Muscle layer of colon (tissue), 2 donors: ENCODE measurements around the gene STPG4.

Experiments
- H3K27ac ChIP-seq: one replicate; pipeline ENCODE4 v1.7.0; 2013; ENCODE audit warnings: low read depth, mild to moderate bottlenecking, low read length, moderate library complexity
- H3K27me3 ChIP-seq, 2 donors: one replicate each; pipeline ENCODE4 v1.7.0; 2013; ENCODE audit warnings: low read length in 2 of 2, mild to moderate bottlenecking in 2 of 2; ENCODE audit not compliant: insufficient read depth in 2 of 2, control insufficient read depth in 1 of 2
- H3K36me3 ChIP-seq: one replicate; pipeline ENCODE4 v1.7.0; 2013; ENCODE audit warnings: mild to moderate bottlenecking, low read length; ENCODE audit not compliant: insufficient read depth
- H3K4me1 ChIP-seq: one replicate; pipeline ENCODE4 v1.7.0; 2013; ENCODE audit warnings: mild to moderate bottlenecking, low read length; ENCODE audit not compliant: insufficient read depth
- H3K4me3 ChIP-seq, 2 donors: one replicate each; pipeline ENCODE4 v1.7.0; 2013; ENCODE audit warnings: low read length in 2 of 2, low read depth in 1 of 2, mild to moderate bottlenecking in 1 of 2, moderate library complexity in 1 of 2
- H3K9ac ChIP-seq: one replicate; pipeline ENCODE4 v1.7.0; 2013; ENCODE audit warnings: low read length
- H3K9me3 ChIP-seq: one replicate; pipeline ENCODE4 v1.7.0; 2013; ENCODE audit warnings: mild to moderate bottlenecking, low read length
- donor health status: abdominal sarcoma.
- donor health status: Adenocarcinoma of cecum.

Gene STPG4

DNA sequence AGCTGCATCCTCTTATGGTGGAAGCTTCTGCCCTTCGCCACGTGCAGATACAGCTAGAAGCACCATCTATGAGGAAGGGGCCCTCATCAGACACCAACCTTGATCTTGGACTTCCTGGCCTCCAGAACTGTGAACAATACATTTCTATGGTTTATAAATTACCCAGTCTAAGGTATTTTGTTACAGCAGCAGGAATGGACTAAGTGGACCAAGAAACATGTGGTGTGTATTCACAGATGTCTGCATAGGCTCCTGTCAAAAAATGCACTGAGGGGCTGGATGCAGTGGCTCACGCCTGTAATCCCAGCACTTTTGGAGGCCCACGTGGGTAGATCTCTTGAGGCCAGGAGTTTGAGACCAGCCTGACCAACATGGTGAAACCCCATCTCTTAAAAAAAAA is 57.5 kb downstream of the STPG4 start:
- H3K36me3 ChIP-seq = no peaks in the 10 kb centered on the region
- H3K9ac ChIP-seq = no peak overlapping the region

DNA sequence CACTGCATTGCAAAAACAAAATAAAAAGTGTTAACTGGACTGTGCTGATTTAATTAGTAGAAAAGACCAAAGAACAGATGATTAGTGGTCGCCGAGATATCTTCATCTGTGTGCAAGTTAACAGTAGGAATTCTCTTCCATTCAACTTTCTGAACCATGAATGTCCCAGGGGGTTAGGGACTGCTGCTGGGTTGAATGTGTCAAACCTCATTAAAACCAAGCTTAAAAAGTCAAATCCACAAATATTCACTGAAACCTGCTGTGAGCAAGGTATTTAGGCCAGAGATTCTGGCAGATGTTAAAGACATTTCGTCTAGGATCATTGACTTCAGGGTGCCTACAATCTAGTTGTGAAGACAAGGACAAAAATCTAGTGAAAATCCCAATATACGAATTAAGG is 58.7 kb downstream of the STPG4 start:
- no peaks in the 10 kb centered on the region for H3K9me3 ChIP-seq
- H3K4me3 ChIP-seq = no peak overlapping the region
- H3K36me3 ChIP-seq = no peaks in the 10 kb centered on the region
- H3K4me1 ChIP-seq = peaks cover 11% of the 10 kb centered on the region
- H3K9ac ChIP-seq = no peak overlapping the region
- H3K27me3 ChIP-seq = no peaks in the 10 kb centered on the region
- H3K27ac ChIP-seq = no peak overlapping the region

More for the DNA sequence above, 57.5 kb downstream of the STPG4 start:
- peaks cover 11% of the 10 kb centered on the region for H3K4me1 ChIP-seq
- no peaks in the 10 kb centered on the region for H3K27me3 ChIP-seq
- no peak overlapping the region for H3K4me3 ChIP-seq
- H3K27ac ChIP-seq = no peak overlapping the region
- H3K9me3 ChIP-seq = no peaks in the 10 kb centered on the region

DNA sequence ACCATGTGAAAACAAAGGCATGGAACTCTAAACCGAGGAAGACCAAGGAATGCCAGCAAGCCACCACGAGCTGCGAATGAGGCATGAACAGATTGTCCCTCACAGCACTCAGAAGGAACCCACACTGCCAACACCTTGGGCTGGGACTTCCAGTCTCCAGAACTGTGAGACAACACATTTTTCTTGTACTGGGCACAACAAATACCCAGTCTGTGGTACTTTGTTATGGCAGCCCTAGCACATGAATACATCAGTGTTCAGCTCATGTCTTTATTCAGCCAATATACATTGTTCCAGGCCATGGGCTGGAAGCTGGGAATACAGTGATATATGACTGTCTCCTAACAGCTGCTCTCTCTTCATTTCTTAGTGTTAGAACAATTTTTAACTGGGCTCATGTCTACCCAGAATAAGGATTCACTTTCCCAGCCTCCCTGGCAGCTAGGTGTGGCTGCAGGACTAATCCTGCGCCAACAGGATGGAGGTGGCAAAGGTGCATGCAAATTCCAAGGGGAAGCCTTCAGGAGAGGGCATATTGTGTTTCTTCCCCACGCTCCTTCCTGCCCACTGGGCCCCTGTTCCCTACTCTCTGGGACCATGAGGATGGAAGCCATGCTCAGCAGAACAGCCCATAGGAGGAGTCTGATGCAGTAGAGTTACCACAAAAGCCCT is 59.6 kb downstream of the STPG4 start:
- H3K27ac ChIP-seq = no peak overlapping the region

DNA sequence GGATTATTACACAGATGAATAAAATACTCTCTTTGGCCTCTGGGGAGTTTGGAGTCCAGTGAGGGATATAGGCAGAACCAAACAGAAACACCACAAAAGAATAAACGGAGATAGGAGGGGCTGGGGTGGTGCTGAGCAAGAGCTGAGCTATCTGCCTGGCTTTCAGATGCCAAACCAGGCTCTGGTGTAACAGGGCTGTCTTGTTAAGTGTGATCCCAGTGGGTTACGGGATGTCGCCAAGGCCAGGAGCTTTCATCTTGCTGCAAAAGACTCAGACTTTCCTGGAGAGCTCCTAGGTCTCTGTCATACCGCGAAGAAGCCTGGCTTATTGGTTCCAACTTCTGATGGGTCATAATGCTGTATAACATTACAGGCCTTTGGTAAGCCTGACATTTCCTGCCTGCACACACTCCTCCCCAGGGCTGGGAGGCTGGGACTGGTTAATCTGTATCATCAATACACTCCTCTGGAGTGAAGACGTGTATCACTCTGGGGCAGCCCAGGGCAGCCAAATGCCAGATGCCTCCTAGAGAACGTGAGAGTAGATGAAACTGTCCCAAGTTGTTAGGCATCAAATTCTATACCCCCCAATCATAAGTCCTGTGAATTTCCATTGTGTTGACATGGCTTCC is 60.5 kb downstream of the STPG4 start:
- peaks cover 11% of the 10 kb centered on the region for H3K4me1 ChIP-seq
- H3K27ac ChIP-seq = no peak overlapping the region
- no peak overlapping the region for H3K4me3 ChIP-seq
- H3K9ac ChIP-seq = no peak overlapping the region
- no peaks in the 10 kb centered on the region for H3K36me3 ChIP-seq
- no peaks in the 10 kb centered on the region for H3K9me3 ChIP-seq
- no peaks in the 10 kb centered on the region for H3K27me3 ChIP-seq

More for the DNA sequence above, 59.6 kb downstream of the STPG4 start:
- H3K9ac ChIP-seq = no peak overlapping the region
- H3K4me3 ChIP-seq = no peak overlapping the region
- H3K36me3 ChIP-seq = no peaks in the 10 kb centered on the region
- no peaks in the 10 kb centered on the region for H3K27me3 ChIP-seq
- H3K9me3 ChIP-seq = no peaks in the 10 kb centered on the region
- peaks cover 11% of the 10 kb centered on the region for H3K4me1 ChIP-seq

DNA sequence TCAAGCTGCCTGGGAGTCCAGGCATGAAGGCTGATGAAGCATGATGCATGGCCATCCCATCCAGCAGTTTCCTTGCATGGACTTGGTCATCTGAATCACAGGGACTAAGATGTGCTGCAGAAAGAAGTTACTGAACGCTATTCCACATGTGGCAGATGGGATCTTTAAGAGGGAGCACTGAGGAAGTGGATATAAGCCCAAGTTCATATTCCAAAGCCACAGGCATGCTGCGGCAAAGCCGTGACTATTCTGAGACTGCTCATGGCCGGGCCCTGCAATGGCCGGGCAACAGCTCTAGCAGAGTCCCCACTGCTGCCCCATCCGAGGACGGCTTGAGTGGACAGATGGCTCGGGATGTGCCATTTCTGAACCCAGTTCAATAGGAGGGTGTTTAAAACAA is 61.5 kb downstream of the STPG4 start:
- no peaks in the 10 kb centered on the region for H3K9me3 ChIP-seq
- H3K4me1 ChIP-seq = peaks cover 14% of the 10 kb centered on the region
- H3K27ac ChIP-seq = no peak overlapping the region
- no peak overlapping the region for H3K9ac ChIP-seq
- H3K36me3 ChIP-seq = no peaks in the 10 kb centered on the region
- no peaks in the 10 kb centered on the region for H3K27me3 ChIP-seq
- no peak overlapping the region for H3K4me3 ChIP-seq

DNA sequence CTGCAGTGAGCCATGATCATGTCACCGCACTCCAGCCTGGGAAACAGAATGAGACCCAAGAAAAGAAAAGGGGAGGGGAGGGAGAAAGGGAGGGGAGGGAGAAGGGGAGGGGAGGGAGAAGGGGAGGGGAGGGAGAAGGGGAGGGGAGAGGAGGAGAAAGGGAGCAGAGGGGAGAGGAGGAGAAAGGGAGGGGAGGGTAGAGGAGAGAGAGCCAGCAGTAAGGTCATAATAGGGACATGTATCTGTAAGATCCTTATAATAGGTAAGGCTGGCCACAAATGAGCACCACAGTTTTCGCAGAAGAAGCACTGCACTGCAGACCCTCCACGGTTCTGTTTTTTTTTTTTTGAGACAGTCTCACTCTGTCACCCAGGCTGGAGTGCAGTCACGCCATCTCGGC is 62.6 kb downstream of the STPG4 start:
- H3K4me3 ChIP-seq = no peak overlapping the region
- H3K27me3 ChIP-seq = no peaks in the 10 kb centered on the region
- no peak overlapping the region for H3K27ac ChIP-seq
- H3K36me3 ChIP-seq = no peaks in the 10 kb centered on the region
- no peaks in the 10 kb centered on the region for H3K9me3 ChIP-seq
- H3K4me1 ChIP-seq = peaks cover 8% of the 10 kb centered on the region
- no peak overlapping the region for H3K9ac ChIP-seq

DNA sequence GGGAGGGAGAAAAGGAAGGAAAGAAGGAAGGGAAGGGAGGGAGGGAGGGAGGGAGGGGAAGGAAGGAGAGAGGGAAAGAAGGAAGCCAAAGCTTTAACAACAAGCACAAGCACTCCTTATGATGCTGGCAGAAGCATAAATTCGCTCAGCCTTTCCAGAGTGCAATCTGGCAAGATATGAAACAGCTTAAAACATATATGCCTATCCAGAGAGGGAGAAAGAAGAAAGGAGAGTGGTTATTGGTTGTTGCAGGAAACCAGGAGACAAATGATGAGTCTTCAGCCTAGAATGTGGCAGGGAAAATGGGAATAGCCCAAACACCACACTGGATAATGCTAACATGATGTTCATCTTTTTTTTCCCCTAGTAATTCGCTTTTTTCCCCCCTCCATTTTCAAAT is 64.0 kb downstream of the STPG4 start:
- Histone ChIP-seq H3K27me3 (no peaks in the 10 kb centered on the region), H3K9me3 (no peaks in the 10 kb centered on the region), H3K4me3 (no peak overlapping the region), H3K4me1 (peaks cover 20% of the 10 kb centered on the region), H3K36me3 (no peaks in the 10 kb centered on the region), H3K27ac (no peak overlapping the region), H3K9ac (no peak overlapping the region)

DNA sequence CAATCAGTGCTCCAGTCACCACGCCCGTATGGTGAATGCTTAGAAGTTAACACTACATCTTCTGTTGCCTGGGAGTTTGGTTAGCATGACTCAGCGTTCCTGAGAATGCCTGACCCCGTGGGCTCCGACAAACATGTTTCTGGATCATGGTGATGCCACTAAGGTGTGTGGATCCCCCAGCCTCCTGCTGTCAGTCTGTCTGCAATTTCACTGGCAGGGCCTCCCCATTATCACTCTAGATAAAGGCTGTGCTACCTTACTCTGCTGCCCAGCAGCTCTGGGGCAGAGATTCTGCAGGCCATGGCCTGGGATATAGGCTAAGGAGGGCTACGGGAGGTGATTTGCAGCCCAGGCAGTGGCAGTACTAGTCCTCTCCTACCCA is 66.0 kb downstream of the STPG4 start:
- no peaks in the 10 kb centered on the region for H3K36me3 ChIP-seq
- no peak overlapping the region for H3K9ac ChIP-seq
- no peak overlapping the region for H3K4me3 ChIP-seq
- H3K27me3 ChIP-seq = no peaks in the 10 kb centered on the region
- H3K4me1 ChIP-seq = peaks cover 30% of the 10 kb centered on the region
- H3K27ac ChIP-seq = no peak overlapping the region
- H3K9me3 ChIP-seq = no peaks in the 10 kb centered on the region

DNA sequence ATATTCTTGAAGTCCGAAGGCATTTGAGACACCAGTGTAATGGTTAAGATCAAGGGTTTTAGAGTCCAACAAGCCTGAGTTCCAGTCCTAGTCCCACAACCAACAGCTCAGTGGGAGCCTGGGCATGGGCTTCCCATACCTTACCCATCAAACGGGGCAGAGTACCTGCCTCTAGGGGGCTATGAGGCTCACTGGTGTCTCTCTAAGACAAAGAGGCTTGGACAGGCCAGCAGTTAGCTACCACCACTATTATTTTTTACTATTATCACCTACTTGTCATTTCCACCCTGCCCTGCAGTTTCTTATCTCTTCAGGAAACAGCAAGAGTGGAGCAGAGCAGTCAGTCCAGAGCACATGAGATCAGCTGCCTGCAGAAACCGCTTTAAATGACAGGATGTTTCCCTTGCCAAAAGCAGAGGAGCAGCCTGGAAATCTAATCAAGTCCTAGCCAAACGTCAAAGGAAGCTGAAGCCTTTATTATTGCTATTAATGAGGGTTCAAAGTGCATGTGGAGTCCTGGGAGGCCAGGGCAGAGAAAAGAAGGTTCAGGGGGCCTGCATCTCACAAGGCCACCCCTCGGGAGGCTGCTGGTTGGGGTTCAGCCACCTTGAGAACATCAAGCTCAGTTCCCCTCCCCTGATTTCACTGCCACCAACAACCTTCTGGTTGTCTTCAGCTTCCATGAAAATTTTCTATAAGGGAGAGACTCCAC is 66.6 kb downstream of the STPG4 start:
- H3K4me1 ChIP-seq = peaks cover 30% of the 10 kb centered on the region
- H3K27me3 ChIP-seq = no peaks in the 10 kb centered on the region
- H3K9me3 ChIP-seq = no peaks in the 10 kb centered on the region
- no peak overlapping the region for H3K9ac ChIP-seq
- H3K36me3 ChIP-seq = no peaks in the 10 kb centered on the region
- H3K27ac ChIP-seq = no peak overlapping the region
- no peak overlapping the region for H3K4me3 ChIP-seq

DNA sequence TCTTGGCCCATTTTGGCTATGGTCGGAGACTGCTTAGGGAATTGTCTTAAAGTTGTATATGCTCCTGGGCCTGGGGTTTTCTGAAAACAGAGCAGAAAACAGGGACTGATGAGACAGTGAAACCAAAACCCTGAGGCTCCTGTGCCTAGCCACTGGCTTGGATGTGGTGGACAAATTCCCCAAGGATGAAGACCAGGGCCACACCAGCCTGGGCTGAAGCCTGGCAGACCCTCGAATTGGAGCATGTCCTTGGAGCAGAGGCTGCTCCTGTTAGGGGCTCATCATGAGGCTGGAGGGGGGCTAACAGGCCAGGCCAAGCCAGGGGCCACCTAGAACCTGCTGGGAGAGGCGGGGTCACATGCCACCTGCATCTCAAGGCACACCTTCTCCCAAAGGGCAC is 68.1 kb downstream of the STPG4 start:
- H3K4me1 ChIP-seq = peaks cover 30% of the 10 kb centered on the region
- no peak overlapping the region for H3K4me3 ChIP-seq
- H3K36me3 ChIP-seq = no peaks in the 10 kb centered on the region
- H3K27ac ChIP-seq = no peak overlapping the region
- H3K9ac ChIP-seq = no peak overlapping the region
- no peaks in the 10 kb centered on the region for H3K9me3 ChIP-seq
- H3K27me3 ChIP-seq = no peaks in the 10 kb centered on the region

DNA sequence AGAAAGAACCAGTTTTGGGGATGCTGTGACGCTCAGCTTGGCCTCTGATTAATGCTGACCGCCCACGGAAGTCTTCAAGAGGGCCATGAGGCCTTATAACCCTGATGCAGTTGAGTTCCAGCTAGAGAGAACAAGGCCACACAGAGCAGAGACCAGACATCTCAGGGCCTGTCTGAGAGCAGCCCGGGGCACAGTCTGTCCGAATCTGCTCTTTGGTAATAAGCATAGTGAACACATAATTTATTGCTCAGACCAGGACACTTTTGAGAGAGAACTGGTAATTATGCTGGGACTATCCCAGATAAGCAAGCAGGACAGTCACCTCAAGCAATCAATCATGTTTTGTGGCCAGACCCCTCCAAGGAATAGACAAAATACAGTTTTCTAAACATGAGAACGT is 68.5 kb downstream of the STPG4 start:
- Histone ChIP-seq H3K9ac (no peak overlapping the region), H3K27me3 (no peaks in the 10 kb centered on the region), H3K9me3 (no peaks in the 10 kb centered on the region), H3K4me1 (peaks cover 30% of the 10 kb centered on the region), H3K27ac (no peak overlapping the region), H3K36me3 (no peaks in the 10 kb centered on the region), H3K4me3 (no peak overlapping the region)
